Uterus (tissue), 2 donors: ENCODE results near the gene CDH4.

Source experiments
- POLR2A ChIP-seq, 2 donors: fragments of 450-650 bp; IDR thresholded peaks; one replicate each; pipeline ENCODE4 v1.6.1; 2016; ENCODE audit warnings: antibody characterized with exemption in 2 of 2, mild to moderate bottlenecking in 1 of 2, moderate library complexity in 1 of 2
- TF ChIP-seq, protein P1 (sequence below), 4 experiments: fragments of 200-600 bp in 2 of 4; fragments of 450-650 bp in 2 of 4; sonication (generic) in 2 of 4; IDR thresholded peaks; one replicate each; pipeline ENCODE4 v1.5.1; 2016 to 2019; ENCODE audit warnings: antibody characterized with exemption in 4 of 4, mild to moderate bottlenecking in 2 of 4, moderate library complexity in 1 of 4

DNA sequence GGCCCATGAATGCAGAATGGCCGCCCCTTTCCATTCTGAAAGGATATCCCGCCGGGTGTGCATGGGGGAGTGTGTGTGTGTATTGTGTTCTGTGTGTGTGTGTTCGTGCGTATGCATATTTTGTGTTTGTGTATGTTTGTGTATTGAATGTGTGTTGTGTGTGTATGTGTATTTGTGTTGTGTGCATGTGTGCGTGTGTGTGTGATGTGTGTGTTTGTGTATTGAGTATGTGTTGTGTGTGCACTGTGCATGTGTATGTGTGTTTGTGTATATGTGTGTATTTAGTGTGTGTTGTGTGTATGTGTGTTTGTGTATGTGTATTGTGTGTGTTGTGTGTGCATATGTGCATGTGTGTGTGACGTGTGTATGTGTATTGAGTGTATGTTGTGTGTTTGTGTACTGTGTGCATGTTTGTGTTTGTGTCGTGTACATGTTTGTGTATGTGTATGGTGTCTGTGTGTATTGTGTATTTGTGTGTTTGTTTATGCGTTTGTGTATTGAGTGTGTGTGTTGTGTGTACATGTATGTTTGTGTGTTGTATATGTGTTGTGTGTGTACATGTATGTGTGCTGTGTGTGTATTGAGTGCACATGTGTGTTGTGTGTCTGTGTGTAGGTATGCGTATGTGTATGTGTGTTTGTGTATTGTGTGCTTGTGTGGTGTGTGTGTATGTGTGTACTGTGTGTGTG, 587.3 kb downstream of the CDH4 start:
- TF ChIP-seq, protein P1, sequence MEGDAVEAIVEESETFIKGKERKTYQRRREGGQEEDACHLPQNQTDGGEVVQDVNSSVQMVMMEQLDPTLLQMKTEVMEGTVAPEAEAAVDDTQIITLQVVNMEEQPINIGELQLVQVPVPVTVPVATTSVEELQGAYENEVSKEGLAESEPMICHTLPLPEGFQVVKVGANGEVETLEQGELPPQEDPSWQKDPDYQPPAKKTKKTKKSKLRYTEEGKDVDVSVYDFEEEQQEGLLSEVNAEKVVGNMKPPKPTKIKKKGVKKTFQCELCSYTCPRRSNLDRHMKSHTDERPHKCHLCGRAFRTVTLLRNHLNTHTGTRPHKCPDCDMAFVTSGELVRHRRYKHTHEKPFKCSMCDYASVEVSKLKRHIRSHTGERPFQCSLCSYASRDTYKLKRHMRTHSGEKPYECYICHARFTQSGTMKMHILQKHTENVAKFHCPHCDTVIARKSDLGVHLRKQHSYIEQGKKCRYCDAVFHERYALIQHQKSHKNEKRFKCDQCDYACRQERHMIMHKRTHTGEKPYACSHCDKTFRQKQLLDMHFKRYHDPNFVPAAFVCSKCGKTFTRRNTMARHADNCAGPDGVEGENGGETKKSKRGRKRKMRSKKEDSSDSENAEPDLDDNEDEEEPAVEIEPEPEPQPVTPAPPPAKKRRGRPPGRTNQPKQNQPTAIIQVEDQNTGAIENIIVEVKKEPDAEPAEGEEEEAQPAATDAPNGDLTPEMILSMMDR (IDR thresholded peaks at IDR 0.05) = no peak
- TF ChIP-seq POLR2A (IDR thresholded peaks at IDR 0.05) = no peak
